NCI-H2196 (cell line): ENCODE results near the gene HLA-DRB1.
A peak's percentile ranks its signal among the peaks of the same experiment; 100 is the strongest.
"Not testable (repeated sequence)": the region's sequence is repeated elsewhere in the genome, so short reads cannot be mapped to it uniquely, and the experiment has no call there.

Experiments used
- DNase-seq: peaks from one replicate; lab custom pipeline; 2025; ENCODE audit not compliant: unreplicated experiment; lab: John Stamatoyannopoulos, UW

The HLA-DRB1 gene

GRCh38 chr6:32609731-32610640, 20.3 kb upstream of the HLA-DRB1 start:
- peak; percentile 57 for DNase-seq

GRCh38 chr6:32609391-32609730, 19.7 kb upstream of the HLA-DRB1 start:
- DNase-seq, result no peak

GRCh38 chr6:32608362-32608761, 18.7 kb upstream of the HLA-DRB1 start:
- no peak for DNase-seq

GRCh38 chr6:32607988-32608298, 18.3 kb upstream of the HLA-DRB1 start:
- DNase-seq, result no peak

GRCh38 chr6:32607263-32607987, 17.8 kb upstream of the HLA-DRB1 start:
- no peak for DNase-seq

- no peak for DNase-seq
These were observed 14.8 kb upstream of the HLA-DRB1 start for GRCh38 chr6:32604434-32604877.

- DNase-seq, result no peak
These were observed 14.2 kb upstream of the HLA-DRB1 start for GRCh38 chr6:32603888-32604287.

GRCh38 chr6:32603222-32603621, 13.6 kb upstream of the HLA-DRB1 start:
- no peak for DNase-seq

GRCh38 chr6:32602383-32602782, 12.7 kb upstream of the HLA-DRB1 start:
- no peak for DNase-seq

GRCh38 chr6:32597024-32597423, 7.4 kb upstream of the HLA-DRB1 start:
- DNase-seq, result no peak

GRCh38 chr6:32590713-32591112, 1.1 kb upstream of the HLA-DRB1 start:
- DNase-seq, result not testable (repeated sequence)

- DNase-seq, result no peak
These were observed 1.5 kb downstream of the HLA-DRB1 start for GRCh38 chr6:32588156-32588555.

GRCh38 chr6:32583527-32583898, 6.1 kb downstream of the HLA-DRB1 start:
- no peak for DNase-seq

- no peak for DNase-seq
These were observed 8.1 kb downstream of the HLA-DRB1 start for GRCh38 chr6:32581315-32582095.

GRCh38 chr6:32580593-32580992, 9.1 kb downstream of the HLA-DRB1 start:
- no peak for DNase-seq

- DNase-seq, result no peak
These were observed 10.7 kb downstream of the HLA-DRB1 start for GRCh38 chr6:32578962-32579361.

GRCh38 chr6:32577493-32577892, 12.2 kb downstream of the HLA-DRB1 start:
- not testable (repeated sequence) for DNase-seq

- DNase-seq, result no peak
These were observed 13.4 kb downstream of the HLA-DRB1 start for GRCh38 chr6:32576250-32576649.

- DNase-seq, result no peak
These were observed 19.2 kb downstream of the HLA-DRB1 start for GRCh38 chr6:32570363-32570905.

GRCh38 chr6:32568561-32568960, 21.1 kb downstream of the HLA-DRB1 start:
- DNase-seq, result no peak

GRCh38 chr6:32566957-32567356, 22.7 kb downstream of the HLA-DRB1 start:
- no peak for DNase-seq
